HG03103 (cell line): ENCODE data around the gene BMP6.

ENCODE experiments used
- ATAC-seq: cut with Tn5 transposase; IDR thresholded peaks from one replicate; pipeline ENCODE4 v1.9.1; 2021; ENCODE audit warnings: low read depth; ENCODE audit not compliant: unreplicated experiment

Gene BMP6

DNA sequence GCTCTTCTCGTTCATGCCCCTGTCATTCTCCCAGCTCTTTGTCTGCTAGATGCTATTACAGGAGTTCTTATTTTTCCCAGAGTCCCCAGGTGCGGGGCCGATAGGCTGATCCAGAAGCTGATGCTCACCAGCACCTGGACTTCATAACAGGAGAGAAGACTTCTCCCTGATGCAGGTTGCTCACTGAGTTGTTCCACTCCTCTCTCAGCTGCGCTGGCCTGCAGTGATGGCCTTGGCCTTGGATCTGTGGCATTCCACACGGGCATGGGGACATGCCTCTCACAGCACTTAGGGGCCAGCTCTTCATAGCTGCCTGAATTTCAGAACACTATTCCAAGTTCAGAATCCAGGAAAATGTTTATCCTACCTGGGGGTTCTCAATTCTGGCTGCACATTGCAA lies 191.8 kb downstream of the BMP6 start:
- ATAC-seq, result no peak

GRCh38 chr6:7918403-7918802 lies 192.5 kb downstream of the BMP6 start:
- no peak for ATAC-seq

DNA sequence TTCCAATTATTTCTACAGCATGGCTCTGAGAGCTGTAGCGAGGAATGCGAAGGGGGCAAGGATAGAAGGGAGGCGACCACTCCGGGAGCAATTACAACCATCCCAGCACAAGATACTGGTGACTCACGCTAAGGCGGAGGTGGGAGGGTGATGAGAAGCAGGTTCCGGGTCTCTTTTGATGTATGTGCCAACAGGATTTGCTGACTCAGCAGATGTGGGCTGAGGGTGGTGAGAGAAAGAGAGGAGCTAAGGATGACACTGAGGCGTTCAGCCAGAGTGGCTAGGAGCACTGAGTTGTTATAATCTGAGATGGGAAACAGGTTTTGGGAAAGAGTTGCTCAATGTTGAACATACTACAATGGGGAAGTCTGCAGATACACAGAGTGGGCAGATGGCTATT lies 194.0 kb downstream of the BMP6 start:
- no peak for ATAC-seq

- ATAC-seq, result no peak
These were observed 194.5 kb downstream of the BMP6 start for GRCh38 chr6:7920425-7920824.

DNA sequence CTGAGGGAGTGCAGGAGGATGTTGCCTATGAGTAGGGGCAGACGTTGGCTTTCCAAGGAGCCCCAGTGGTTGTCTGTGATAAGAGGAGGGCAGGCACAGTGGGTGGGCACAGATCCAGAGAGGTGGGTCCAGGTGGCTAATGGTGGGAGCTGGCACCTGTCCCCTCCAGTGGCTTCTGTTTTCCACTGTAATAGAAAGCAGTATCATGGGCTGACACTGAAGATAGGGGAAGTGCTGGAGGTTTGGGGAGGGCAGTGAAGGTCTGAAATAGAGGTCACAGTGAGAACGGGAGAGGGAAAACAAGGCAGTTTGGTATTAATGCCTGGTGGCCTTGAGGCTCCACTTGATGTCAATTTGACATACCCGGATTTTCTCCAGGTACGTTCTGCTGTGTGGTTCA lies 195.1 kb downstream of the BMP6 start:
- no peak for ATAC-seq

DNA sequence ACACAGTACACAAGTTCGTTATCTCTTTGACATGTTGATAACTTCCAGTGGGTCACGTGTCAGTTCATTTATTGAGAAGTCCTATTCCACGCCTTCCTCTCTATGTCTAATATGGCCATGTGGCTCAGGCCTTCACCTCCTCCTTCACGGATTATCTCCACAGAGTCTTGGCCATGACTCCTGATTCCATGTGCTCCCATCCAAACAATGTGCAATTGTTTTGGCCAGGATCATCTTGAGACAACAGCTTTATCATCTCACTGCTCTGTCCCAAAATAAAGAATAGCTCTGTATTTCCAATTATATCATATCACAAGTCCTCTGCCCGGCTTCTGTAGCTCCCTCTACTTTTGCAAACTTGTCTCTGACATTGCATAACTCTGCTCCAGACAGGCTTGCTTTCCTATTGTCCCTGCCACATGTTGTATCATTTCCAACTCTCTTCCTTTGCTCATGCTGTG lies 195.8 kb downstream of the BMP6 start:
- no peak for ATAC-seq

DNA sequence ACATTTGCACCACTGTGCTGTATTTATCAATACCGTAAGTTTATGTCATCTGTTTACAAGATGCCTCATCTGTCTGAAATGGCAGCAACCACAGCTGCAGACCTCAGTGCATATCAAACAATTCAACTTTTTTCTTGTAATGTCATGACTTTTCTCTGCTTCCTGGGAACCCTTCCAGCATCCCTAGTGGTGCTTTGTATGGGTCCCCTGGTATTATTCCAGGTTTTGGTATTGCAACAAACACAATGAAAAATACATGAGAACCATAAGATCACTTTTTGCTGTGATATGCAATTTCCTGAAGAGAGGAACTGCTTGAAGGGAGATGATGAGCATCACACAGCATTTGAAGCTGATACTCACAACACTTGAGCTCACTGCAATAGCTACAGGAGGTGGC lies 196.7 kb downstream of the BMP6 start:
- no peak for ATAC-seq

- no peak for ATAC-seq
These were observed 199.0 kb downstream of the BMP6 start for GRCh38 chr6:7924867-7925266.
